ENCODE data around the gene CNKSR3.

CNKSR3 gene

GRCh38 chr6:154466971-154467679 is 43.4 kb downstream of the CNKSR3 start:
- no peak for DNase-seq
- no peak for TF ChIP-seq CTCF (IDR thresholded peaks at IDR 0.05)
- H3K27ac Mint-ChIP-seq = peak overlapping the region; percentile 64
- H3K9me3 Mint-ChIP-seq = peaks cover 23% of the 10 kb centered on the region
- no peaks in the 10 kb centered on the region for H3K27me3 Mint-ChIP-seq (ENCODE audit: low read depth, poor library complexity)
- peaks cover 36% of the 10 kb centered on the region for H3K4me1 Mint-ChIP-seq
- peaks cover 35% of the 10 kb centered on the region for H3K36me3 Mint-ChIP-seq (ENCODE audit: low read depth)
- no peak overlapping the region for H3K4me3 Mint-ChIP-seq

- Mint-ChIP-seq H3K27me3 (ENCODE audit: low read depth, poor library complexity) (peaks cover under 1% of the 10 kb centered on the region), H3K4me1 (peaks cover 32% of the 10 kb centered on the region), H3K4me3 (no peak overlapping the region), H3K36me3 (ENCODE audit: low read depth) (peaks cover 25% of the 10 kb centered on the region), H3K27ac (peak overlapping the region; percentile 88), H3K9me3 (peaks cover 18% of the 10 kb centered on the region)
- TF ChIP-seq CTCF (IDR thresholded peaks at IDR 0.05) = no peak
- no peak for DNase-seq
These were observed 44.3 kb downstream of the CNKSR3 start for GRCh38 chr6:154466139-154466538.

GRCh38 chr6:154463573-154464419 is 46.7 kb downstream of the CNKSR3 start:
- no peak for TF ChIP-seq CTCF (IDR thresholded peaks at IDR 0.05)
- Mint-ChIP-seq H3K27me3 (ENCODE audit: low read depth, poor library complexity) (peaks cover 2% of the 10 kb centered on the region), H3K4me3 (no peak overlapping the region), H3K9me3 (no peaks in the 10 kb centered on the region), H3K27ac (peak overlapping the region; percentile 55), H3K36me3 (ENCODE audit: low read depth) (peaks cover 7% of the 10 kb centered on the region), H3K4me1 (peaks cover 56% of the 10 kb centered on the region)
- DNase-seq = no peak

- no peaks in the 10 kb centered on the region for H3K9me3 Mint-ChIP-seq
- H3K4me1 Mint-ChIP-seq = peaks cover 69% of the 10 kb centered on the region
- no peak for TF ChIP-seq CTCF (IDR thresholded peaks at IDR 0.05)
- H3K27ac Mint-ChIP-seq = peak overlapping the region; percentile 54
- DNase-seq = no peak
- no peaks in the 10 kb centered on the region for H3K36me3 Mint-ChIP-seq (ENCODE audit: low read depth)
- peaks cover 2% of the 10 kb centered on the region for H3K27me3 Mint-ChIP-seq (ENCODE audit: low read depth, poor library complexity)
- no peak overlapping the region for H3K4me3 Mint-ChIP-seq
These were observed 48.1 kb downstream of the CNKSR3 start for GRCh38 chr6:154462425-154462824.

GRCh38 chr6:154461348-154461747 is 49.1 kb downstream of the CNKSR3 start:
- Mint-ChIP-seq H3K4me3 (no peak overlapping the region), H3K4me1 (peaks cover 68% of the 10 kb centered on the region), H3K9me3 (no peaks in the 10 kb centered on the region), H3K27ac (no peak overlapping the region), H3K36me3 (ENCODE audit: low read depth) (no peaks in the 10 kb centered on the region), H3K27me3 (ENCODE audit: low read depth, poor library complexity) (peaks cover 2% of the 10 kb centered on the region)
- no peak for DNase-seq
- TF ChIP-seq CTCF (IDR thresholded peaks at IDR 0.05) = no peak

Data from nephron progenitor cell (in vitro differentiated cells).